Lower lobe of right lung (tissue), 2 donors: ENCODE data around the gene SQOR. TPM values are rescaled to one million over a fixed set of nuclear protein-coding genes. Genes with fewer than 3 reads are reported as not detected.
A peak's percentile ranks its signal among the peaks of the same experiment; 100 is the strongest.

ENCODE experiments used
- ATAC-seq, 2 donors: fragments of 200-7000 bp; cut with Tn5 transposase; one replicate each; pipeline ENCODE4 v1.9.1; 2020 to 2022; ENCODE audit warnings: mild to moderate bottlenecking in 2 of 2, moderate library complexity in 2 of 2
- DNase-seq: peaks from one replicate; pipeline ENCODE4 v3.0.0-alpha.2; 2020
- H3K27ac ChIP-seq: fragments of 200-600 bp; one replicate; pipeline ENCODE4 v1.8.0; 2022
- H3K27me3 ChIP-seq: fragments of 200-600 bp; one replicate; pipeline ENCODE4 v1.8.0; 2022; ENCODE audit warnings: low read depth
- H3K36me3 ChIP-seq: fragments of 200-600 bp; one replicate; pipeline ENCODE4 v1.8.0; 2022; ENCODE audit warnings: mild to moderate bottlenecking
- H3K4me1 ChIP-seq: fragments of 200-600 bp; one replicate; pipeline ENCODE4 v1.8.0; 2022
- H3K4me3 ChIP-seq: fragments of 200-600 bp; one replicate; pipeline ENCODE4 v1.8.0; 2022; ENCODE audit warnings: mild to moderate bottlenecking
- H3K9me3 ChIP-seq: fragments of 200-600 bp; one replicate; pipeline ENCODE4 v1.8.0; 2022
- CTCF ChIP-seq: fragments of 200-600 bp; IDR thresholded peaks from one replicate; pipeline ENCODE4 v1.8.0; 2022; ENCODE audit warnings: antibody characterized with exemption, mild to moderate bottlenecking
- intact Hi-C: fragments of 100-400 bp; cut with DNase I; formaldehyde crosslinking; loops from one replicate; pipeline ENCODE4 v1.11.0; 2022
- total RNA-seq: library from RNA; stranded (reverse); fragmentation: NEBNext Ultra II Directional; extraction: Animal tissue kit (Norgen Biotek cat#: 25700); gene quantifications from one replicate; pipeline ENCODE4 v1.2.1, GENCODE V29; 2021
- donor health status: DM: no; HTN: yes; CAD: no; lungs with severe emphysema.

SQOR gene
- total RNA-seq, 1 donor from 2014 or later = 97.1 TPM

DNA sequence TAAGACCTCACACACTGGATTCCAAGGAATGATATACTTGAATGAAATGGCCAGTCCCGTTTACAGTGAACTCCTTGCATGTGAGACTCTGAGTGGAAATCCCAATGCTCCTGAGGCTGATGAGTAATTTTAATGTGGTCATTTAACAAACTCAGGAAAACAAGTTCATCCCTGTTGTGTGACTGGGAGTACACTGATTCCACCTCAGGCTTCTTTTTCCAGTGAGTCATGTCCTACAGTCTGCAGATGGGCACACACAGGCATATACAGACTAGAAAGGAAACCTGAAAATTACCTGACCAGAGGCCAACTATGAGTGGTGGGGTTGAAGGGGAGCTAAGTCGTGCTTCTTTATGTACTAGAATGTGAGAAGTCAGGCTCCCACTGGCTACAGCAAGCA, 5.8 kb downstream of the SQOR start:
- DNase-seq = no peak
- peaks cover 95% of the 10 kb centered on the region for H3K4me1 ChIP-seq
- peak overlapping the region; percentile 54 for H3K27ac ChIP-seq
- no peak overlapping the region for H3K4me3 ChIP-seq
- ATAC-seq = peak in 1 of 2 donors; percentile 18
- TF ChIP-seq CTCF = no peak
- intact Hi-C loops = no loop called here
- no peaks in the 10 kb centered on the region for H3K36me3 ChIP-seq
- H3K9me3 ChIP-seq = no peaks in the 10 kb centered on the region
- H3K27me3 ChIP-seq = no peaks in the 10 kb centered on the region

GRCh38 chr15:45641374-45641781, 6.5 kb downstream of the SQOR start:
- Histone ChIP-seq H3K27me3 (no peaks in the 10 kb centered on the region), H3K9me3 (no peaks in the 10 kb centered on the region), H3K4me3 (no peak overlapping the region), H3K4me1 (peaks cover 95% of the 10 kb centered on the region), H3K36me3 (no peaks in the 10 kb centered on the region), H3K27ac (peak overlapping the region; percentile 54)
- TF ChIP-seq CTCF = no peak
- DNase-seq = no peak
- ATAC-seq = peak; percentile 76 to 77
- intact Hi-C loops = no loop called here

GRCh38 chr15:45641999-45642932, 7.4 kb downstream of the SQOR start:
- Histone ChIP-seq H3K27ac (peak overlapping the region; percentile 54), H3K27me3 (no peaks in the 10 kb centered on the region), H3K36me3 (no peaks in the 10 kb centered on the region), H3K4me1 (peaks cover 95% of the 10 kb centered on the region), H3K4me3 (no peak overlapping the region), H3K9me3 (no peaks in the 10 kb centered on the region)
- no peak for TF ChIP-seq CTCF
- intact Hi-C loops = no loop called here
- no peak for DNase-seq
- no peak for ATAC-seq

DNA sequence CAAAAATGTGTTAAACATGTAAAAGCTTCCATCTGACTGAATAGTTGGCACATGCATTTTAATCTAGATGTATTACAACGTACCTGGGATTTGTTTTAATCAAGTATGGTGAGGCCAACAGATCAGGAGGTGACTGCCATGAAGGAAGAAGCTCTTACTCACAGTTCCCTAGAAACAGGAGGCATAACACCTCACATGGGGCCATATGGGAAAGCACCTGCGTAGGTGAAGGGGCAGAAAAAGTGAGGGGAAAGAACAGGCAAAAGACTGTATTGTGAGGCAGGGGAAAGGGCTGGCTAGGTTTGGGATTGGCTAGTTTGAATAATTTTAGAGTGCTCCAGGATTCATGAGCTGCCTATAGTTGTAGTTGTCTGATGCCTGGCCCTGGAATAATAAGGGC, 9.6 kb downstream of the SQOR start:
- H3K4me1 ChIP-seq = peaks cover 95% of the 10 kb centered on the region
- H3K27me3 ChIP-seq = no peaks in the 10 kb centered on the region
- H3K36me3 ChIP-seq = no peaks in the 10 kb centered on the region
- H3K4me3 ChIP-seq = no peak overlapping the region
- DNase-seq (no peak), ATAC-seq (no peak)
- intact Hi-C loops = no loop called here
- no peaks in the 10 kb centered on the region for H3K9me3 ChIP-seq
- no peak for TF ChIP-seq CTCF
- H3K27ac ChIP-seq = peak overlapping the region; percentile 73

- DNase-seq = no peak
- peaks cover 93% of the 10 kb centered on the region for H3K4me1 ChIP-seq
- H3K36me3 ChIP-seq = no peaks in the 10 kb centered on the region
- no peaks in the 10 kb centered on the region for H3K27me3 ChIP-seq
- peak overlapping the region; percentile 73 for H3K27ac ChIP-seq
- H3K4me3 ChIP-seq = no peak overlapping the region
- ATAC-seq = peak; percentile 60 to 68
- no peak for TF ChIP-seq CTCF
- no peaks in the 10 kb centered on the region for H3K9me3 ChIP-seq
- intact Hi-C loops = no loop called here
Measured at GRCh38 chr15:45645026-45645980, 10.5 kb downstream of the SQOR start.
